Measurements from ENCODE around the gene SAPCD2.

Gene SAPCD2

DNA sequence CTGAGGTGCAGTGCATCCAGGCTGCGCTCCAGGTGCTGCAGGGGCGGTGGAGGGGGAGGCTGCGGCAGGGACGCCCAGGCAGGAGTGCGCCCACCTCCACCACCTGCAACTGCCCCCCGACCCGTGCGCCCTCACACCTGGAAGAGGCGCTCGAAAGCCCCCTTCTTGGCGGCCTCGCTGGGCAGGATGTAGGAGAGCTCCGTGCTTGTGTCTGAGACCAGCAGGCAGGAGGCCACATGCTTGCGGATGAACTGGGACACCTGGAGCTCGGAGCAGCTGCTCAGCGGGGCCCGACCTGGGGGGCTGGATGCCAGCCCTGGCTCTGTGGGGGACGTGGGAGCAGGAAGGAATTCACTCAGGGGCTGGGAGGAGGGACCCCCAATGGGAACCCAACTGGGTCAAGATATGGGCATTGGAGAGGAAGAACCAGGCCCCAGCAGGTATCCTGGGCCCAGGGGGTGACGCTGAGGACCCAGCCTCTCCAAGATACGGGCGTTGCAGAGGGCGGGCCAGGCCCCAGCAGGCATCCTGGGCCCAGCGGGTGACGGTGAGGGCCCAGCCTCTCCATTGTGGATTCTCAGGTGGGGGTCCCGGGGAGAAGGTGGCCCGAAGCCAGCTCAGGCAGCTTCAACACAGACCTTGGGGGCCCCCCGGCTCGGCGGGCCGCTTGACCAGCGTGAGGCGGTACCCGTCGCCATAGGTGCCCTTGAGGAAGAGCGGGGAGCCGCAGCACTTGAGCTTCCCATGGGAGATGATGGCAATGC is 55.4 kb downstream of the SAPCD2 start:
- no peak for DNase-seq

DNA sequence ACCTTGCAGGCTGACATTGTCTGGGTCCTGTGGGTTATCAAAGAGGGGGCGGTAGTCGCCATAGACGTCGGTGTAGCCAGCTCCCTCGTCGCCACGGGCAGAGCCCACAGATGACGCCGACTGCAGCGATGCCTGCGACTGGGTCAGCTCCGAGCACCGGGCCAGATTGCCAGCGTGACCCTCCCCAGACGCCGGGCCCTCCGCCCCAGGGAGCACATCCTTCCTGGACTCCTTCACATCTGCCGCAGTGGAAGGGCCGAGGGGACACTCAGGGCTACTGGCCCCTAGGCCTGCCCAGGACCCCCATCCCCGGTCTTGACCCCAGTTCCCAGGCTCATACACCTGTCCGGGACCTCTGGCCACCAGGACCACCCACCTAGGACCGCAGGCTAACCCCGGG is 56.2 kb downstream of the SAPCD2 start:
- DNase-seq, result no peak

- DNase-seq, result no peak
Measured at GRCh38 chr9:137013571-137013940, 56.8 kb downstream of the SAPCD2 start.

- no peak for DNase-seq
Measured at GRCh38 chr9:137012694-137013570, 57.4 kb downstream of the SAPCD2 start.

Measured in NCI-H510A (cell line).